DOHH2 (cell line): ENCODE results near the gene OBP2A.
A peak's percentile ranks its signal among the peaks of the same experiment; 100 is the strongest.

Source experiments
- H3F3A ChIP-seq: fragments of 200-600 bp; sonication (generic), shearing (Covaris generic); 2 replicates; pipeline ENCODE4 v1.6.0; 2016; ENCODE audit warnings: antibody characterized with exemption, mild to moderate bottlenecking; ENCODE audit not compliant: control insufficient read depth, insufficient read depth
- H3K27ac ChIP-seq: fragments of 200-600 bp; sonication (generic); 2 replicates; pipeline ENCODE4 v1.5.1; 2014; ENCODE audit warnings: low read depth, mild to moderate bottlenecking, low read length, moderate library complexity
- H3K27me3 ChIP-seq: fragments of 200-600 bp; sonication (generic); 2 replicates; pipeline ENCODE4 v1.6.1; 2014; ENCODE audit warnings: mild to moderate bottlenecking, low read length, mixed read lengths; ENCODE audit not compliant: control insufficient read depth
- H3K36me3 ChIP-seq: fragments of 200-600 bp; sonication (generic); 2 replicates; pipeline ENCODE4 v1.6.1; 2014; ENCODE audit warnings: mild to moderate bottlenecking, low read length, moderate library complexity, mixed read lengths; ENCODE audit not compliant: control insufficient read depth
- H3K4me1 ChIP-seq: fragments of 200-600 bp; sonication (generic); 2 replicates; pipeline ENCODE4 v1.6.1; 2014; ENCODE audit warnings: mild to moderate bottlenecking, low read length, mixed read lengths; ENCODE audit not compliant: control insufficient read depth
- H3K4me2 ChIP-seq: fragments of 200-600 bp; sonication (generic); 2 replicates; pipeline ENCODE4 v1.6.0; 2014; ENCODE audit warnings: mild to moderate bottlenecking, low read length, moderate library complexity
- H3K4me3 ChIP-seq: fragments of 200-600 bp; sonication (generic); 2 replicates; pipeline ENCODE4 v1.5.1; 2014; ENCODE audit warnings: mild to moderate bottlenecking, low read length, mixed read lengths
- H3K79me2 ChIP-seq: fragments of 200-600 bp; sonication (generic); 2 replicates; pipeline ENCODE4 v1.6.1; 2014; ENCODE audit warnings: mild to moderate bottlenecking, low read length, mixed read lengths; ENCODE audit not compliant: control insufficient read depth
- H3K9me2 ChIP-seq: fragments of 200-600 bp; sonication (generic); replicated peaks from 2 replicates; pipeline ENCODE4 v1.6.1; 2014; ENCODE audit warnings: mild to moderate bottlenecking, low read length, mixed read lengths; ENCODE audit not compliant: control insufficient read depth
- H3K9me3 ChIP-seq: fragments of 200-600 bp; sonication (generic); 2 replicates; pipeline ENCODE4 v1.6.1; 2014; ENCODE audit warnings: antibody characterized with exemption, low read length, mixed read lengths; ENCODE audit not compliant: control insufficient read depth, insufficient read depth
- H4K20me1 ChIP-seq: fragments of 200-600 bp; sonication (generic); 2 replicates; pipeline ENCODE4 v1.6.0; 2014; ENCODE audit warnings: low read depth, mild to moderate bottlenecking, antibody characterized with exemption, low read length, moderate library complexity; ENCODE audit not compliant: control insufficient read depth, insufficient read depth
- CTCF ChIP-seq: fragments of 200-600 bp; sonication (generic); IDR thresholded peaks from one replicate; pipeline ENCODE4 v1.5.1; 2014; ENCODE audit warnings: antibody characterized with exemption, mild to moderate bottlenecking, low read depth, low read length; ENCODE audit not compliant: poor library complexity, severe bottlenecking
- EZH2phosphoT487 ChIP-seq: fragments of 200-600 bp; sonication (generic); IDR thresholded peaks from 2 replicates; pipeline ENCODE4 v1.6.1; 2017; ENCODE audit warnings: borderline replicate concordance, mild to moderate bottlenecking, antibody characterized with exemption, low read length, moderate library complexity, mixed read lengths

OBP2A gene

GRCh38 chr9:135500071-135500524 lies 45.8 kb upstream of the OBP2A start:
- Histone ChIP-seq H3K9me3 (no peaks in the 10 kb centered on the region), H3K36me3 (peaks cover 45% of the 10 kb centered on the region), H3K4me3 (peak overlapping the region; percentile 93), H3F3A (no peaks in the 10 kb centered on the region), H4K20me1 (peaks cover 13% of the 10 kb centered on the region), H3K27ac (no peak overlapping the region), H3K79me2 (peaks cover 30% of the 10 kb centered on the region), H3K9me2 (no peaks in the 10 kb centered on the region), H3K4me1 (peaks cover 25% of the 10 kb centered on the region), H3K27me3 (peaks cover 9% of the 10 kb centered on the region), H3K4me2 (peak overlapping the region; percentile 100)
- TF ChIP-seq CTCF: no peak
- TF ChIP-seq EZH2phosphoT487: no peak

GRCh38 chr9:135500525-135501260 lies 45.2 kb upstream of the OBP2A start, which contains the start of gene MRPS2:
MRPS2 (plus strand) TSS chr9:135500682; CDS start chr9:135500711, 29 bp downstream.
- Histone ChIP-seq H3K4me1 (peaks cover 25% of the 10 kb centered on the region), H3K9me3 (no peaks in the 10 kb centered on the region), H3F3A (no peaks in the 10 kb centered on the region), H3K79me2 (peaks cover 30% of the 10 kb centered on the region), H3K9me2 (no peaks in the 10 kb centered on the region), H4K20me1 (peaks cover 17% of the 10 kb centered on the region), H3K4me3 (peak within 1 kb of the TSS; percentile 93), H3K4me2 (peak within 1 kb of the TSS; percentile 100), H3K36me3 (peaks cover 49% of the 10 kb centered on the region), H3K27me3 (peaks cover 9% of the 10 kb centered on the region), H3K27ac (peak within 1 kb of the TSS; percentile 55)
- TF ChIP-seq EZH2phosphoT487: no peak
- TF ChIP-seq CTCF: peak; percentile 71

- Histone ChIP-seq H3K4me1 (peaks cover 25% of the 10 kb centered on the region), H3K27me3 (peaks cover 9% of the 10 kb centered on the region), H3K9me3 (no peaks in the 10 kb centered on the region), H3K27ac (no peak overlapping the region; the same call in 1 of the 2 replicates), H4K20me1 (peaks cover 17% of the 10 kb centered on the region), H3K9me2 (no peaks in the 10 kb centered on the region), H3F3A (no peaks in the 10 kb centered on the region), H3K36me3 (peaks cover 49% of the 10 kb centered on the region), H3K4me2 (peak overlapping the region; percentile 100), H3K4me3 (peak overlapping the region; percentile 93), H3K79me2 (peaks cover 30% of the 10 kb centered on the region)
- TF ChIP-seq EZH2phosphoT487 (no peak), CTCF (no peak)
These were observed 44.4 kb upstream of the OBP2A start for GRCh38 chr9:135501261-135502167.
